GM12864 (cell line): ENCODE measurements around the gene LACTBL1.

Experiments
- DNase-seq: peaks from one replicate; pipeline ENCODE4 v3.0.0-alpha.2; 2011; ENCODE audit warnings: low read depth
- H3K4me3 ChIP-seq: 2 replicates; pipeline ENCODE4 v1.5.1; 2011; ENCODE audit warnings: mild to moderate bottlenecking, low read depth, low read length, control low read depth
- CTCF ChIP-seq: IDR thresholded peaks from 2 replicates; pipeline ENCODE4 v1.5.1; 2011; ENCODE audit warnings: low read depth, mild to moderate bottlenecking, moderate library complexity, low read length, control low read depth, inconsistent platforms; ENCODE audit errors: missing control alignments

The LACTBL1 gene

GRCh38 chr1:22959545-22960360 lies 12.9 kb downstream of the LACTBL1 start:
- H3K4me3 ChIP-seq = no peak overlapping the region
- TF ChIP-seq CTCF = no peak
- no peak for DNase-seq

- TF ChIP-seq CTCF = no peak
- no peak overlapping the region for H3K4me3 ChIP-seq
- no peak for DNase-seq
Observed at GRCh38 chr1:22958556-22958955, 14.1 kb downstream of the LACTBL1 start.

- no peak overlapping the region for H3K4me3 ChIP-seq
- TF ChIP-seq CTCF = no peak
- DNase-seq = no peak
Observed at GRCh38 chr1:22957066-22957465, 15.6 kb downstream of the LACTBL1 start.

- no peak for TF ChIP-seq CTCF
- DNase-seq = no peak
- H3K4me3 ChIP-seq = no peak overlapping the region
Observed at GRCh38 chr1:22955146-22955545, 17.5 kb downstream of the LACTBL1 start.

GRCh38 chr1:22953740-22954141 lies 18.9 kb downstream of the LACTBL1 start:
- no peak overlapping the region for H3K4me3 ChIP-seq
- no peak for DNase-seq
- no peak for TF ChIP-seq CTCF

- no peak overlapping the region for H3K4me3 ChIP-seq
- DNase-seq = no peak
- TF ChIP-seq CTCF = no peak
Observed at GRCh38 chr1:22953057-22953739, 19.5 kb downstream of the LACTBL1 start.
